ENCODE data around the gene YPEL1. TPM values are rescaled to one million over a fixed set of nuclear protein-coding genes. Genes with fewer than 3 reads are reported as not detected.
"Not testable (repeated sequence)": the region's sequence is repeated elsewhere in the genome, so short reads cannot be mapped to it uniquely, and the experiment has no call there.

YPEL1 gene
- total RNA-seq, 1 donor from 2014 or later: 7.9 TPM

GRCh38 chr22:21702094-21702493 lies 33.5 kb downstream of the YPEL1 start:
- intact Hi-C loops (cut with micrococcal nuclease): no loop called here

GRCh38 chr22:21701384-21701971 lies 34.1 kb downstream of the YPEL1 start:
- intact Hi-C loops (cut with micrococcal nuclease): no loop called here

- intact Hi-C loops (cut with micrococcal nuclease): no loop called here
These were observed 34.8 kb downstream of the YPEL1 start for GRCh38 chr22:21700822-21701221.

GRCh38 chr22:21699643-21700042 lies 36.0 kb downstream of the YPEL1 start:
- intact Hi-C loops (cut with micrococcal nuclease): no loop called here

GRCh38 chr22:21698430-21699329 lies 36.9 kb downstream of the YPEL1 start:
- intact Hi-C loops (cut with micrococcal nuclease): no loop called here

- intact Hi-C loops (cut with micrococcal nuclease): no loop called here
These were observed 37.7 kb downstream of the YPEL1 start for GRCh38 chr22:21697880-21698279.

- intact Hi-C loops (cut with micrococcal nuclease): no loop called here
These were observed 38.4 kb downstream of the YPEL1 start for GRCh38 chr22:21697021-21697771.

GRCh38 chr22:21696115-21696514 lies 39.5 kb downstream of the YPEL1 start:
- intact Hi-C loops (cut with micrococcal nuclease): no loop called here

- intact Hi-C loops (cut with micrococcal nuclease): no loop called here
These were observed 40.0 kb downstream of the YPEL1 start for GRCh38 chr22:21695430-21696085.

- intact Hi-C loops (cut with micrococcal nuclease): no loop called here
These were observed 40.7 kb downstream of the YPEL1 start for GRCh38 chr22:21694795-21695429.

GRCh38 chr22:21694394-21694793 lies 41.2 kb downstream of the YPEL1 start:
- intact Hi-C loops (cut with micrococcal nuclease): no loop called here

GRCh38 chr22:21693999-21694341 lies 41.6 kb downstream of the YPEL1 start:
- intact Hi-C loops (cut with micrococcal nuclease): no loop called here

GRCh38 chr22:21693333-21693998 lies 42.1 kb downstream of the YPEL1 start:
- intact Hi-C loops (cut with micrococcal nuclease): no loop called here

- intact Hi-C loops (cut with micrococcal nuclease): not testable (repeated sequence)
These were observed 42.7 kb downstream of the YPEL1 start for GRCh38 chr22:21692856-21693255.

GRCh38 chr22:21691816-21692215 lies 43.8 kb downstream of the YPEL1 start:
- intact Hi-C loops (cut with micrococcal nuclease): no loop called here

GRCh38 chr22:21690401-21690801 lies 45.2 kb downstream of the YPEL1 start:
- intact Hi-C loops (cut with micrococcal nuclease): no loop called here

- intact Hi-C loops (cut with micrococcal nuclease): no loop called here
These were observed 46.8 kb downstream of the YPEL1 start for GRCh38 chr22:21688706-21689381.

GRCh38 chr22:21688341-21688705 lies 47.3 kb downstream of the YPEL1 start:
- intact Hi-C loops (cut with micrococcal nuclease): no loop called here

- intact Hi-C loops (cut with micrococcal nuclease): no loop called here
These were observed 47.8 kb downstream of the YPEL1 start for GRCh38 chr22:21687685-21688259.
